ENCODE data around the gene ACAD9.

Gene ACAD9

DNA sequence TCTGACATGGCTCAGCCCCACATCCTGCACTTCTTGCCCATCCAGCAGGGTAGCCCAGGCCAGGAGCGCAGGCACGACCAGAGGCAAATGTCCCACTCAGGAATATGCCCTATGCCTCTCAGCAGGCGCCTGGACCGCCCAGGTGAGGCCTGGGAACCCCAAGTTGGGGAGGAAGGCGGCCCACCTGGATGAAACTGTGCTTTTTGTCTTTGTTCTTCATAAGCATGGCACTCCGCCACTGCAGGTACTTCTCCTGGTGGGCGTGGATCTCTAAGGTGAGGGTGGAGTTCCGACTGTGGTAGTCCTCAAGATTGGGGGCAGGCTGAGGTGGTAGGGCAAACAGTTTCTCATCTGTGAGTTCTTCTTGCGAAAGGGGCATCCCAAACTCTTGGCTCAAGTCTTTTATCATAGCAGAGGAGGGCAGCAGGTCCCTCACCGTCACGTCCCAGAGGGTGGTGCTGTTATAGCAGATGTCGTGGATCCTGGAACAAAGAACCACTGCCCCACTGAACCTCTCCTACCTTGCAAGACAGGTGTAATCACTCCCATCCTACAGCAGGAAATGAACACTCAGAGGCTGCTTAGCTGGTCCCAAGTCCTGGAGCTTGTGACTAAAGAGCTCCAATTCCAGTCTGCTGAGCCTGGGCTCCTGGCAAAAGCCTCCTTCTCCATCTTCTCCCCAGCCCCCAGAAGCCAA, 53.2 kb downstream of the ACAD9 start:
- no peak for DNase-seq (ENCODE audit: low read depth in 2 of 2, low spot score in 1 of 2)

- no peak for DNase-seq (ENCODE audit: low read depth in 2 of 2, low spot score in 1 of 2)
Observed at GRCh38 chr3:128933213-128933921, 53.9 kb downstream of the ACAD9 start.

DNA sequence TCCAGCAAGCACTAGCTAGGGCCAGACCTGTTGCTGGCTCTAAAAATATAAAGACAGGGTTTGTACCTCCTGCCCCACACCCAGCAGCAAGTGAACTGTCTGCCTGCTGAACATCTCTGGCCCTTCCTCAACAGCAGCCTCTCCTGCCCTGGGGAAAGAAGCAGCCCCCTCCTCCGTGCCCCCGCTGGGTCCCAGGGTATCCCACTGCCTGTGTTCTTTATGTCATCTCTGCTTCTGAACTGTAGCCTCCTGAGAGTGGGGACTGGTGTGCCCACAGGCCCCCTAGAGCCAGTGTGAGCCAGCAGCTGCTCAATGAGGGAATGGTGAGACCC, 54.5 kb downstream of the ACAD9 start:
- DNase-seq (ENCODE audit: low read depth in 2 of 2, low spot score in 1 of 2): no peak

- no peak for DNase-seq (ENCODE audit: low read depth in 2 of 2, low spot score in 1 of 2)
Observed at GRCh38 chr3:128935922-128936321, 56.5 kb downstream of the ACAD9 start.

GRCh38 chr3:128936341-128936740, 56.9 kb downstream of the ACAD9 start:
- DNase-seq (ENCODE audit: low read depth in 2 of 2, low spot score in 1 of 2): no peak

DNA sequence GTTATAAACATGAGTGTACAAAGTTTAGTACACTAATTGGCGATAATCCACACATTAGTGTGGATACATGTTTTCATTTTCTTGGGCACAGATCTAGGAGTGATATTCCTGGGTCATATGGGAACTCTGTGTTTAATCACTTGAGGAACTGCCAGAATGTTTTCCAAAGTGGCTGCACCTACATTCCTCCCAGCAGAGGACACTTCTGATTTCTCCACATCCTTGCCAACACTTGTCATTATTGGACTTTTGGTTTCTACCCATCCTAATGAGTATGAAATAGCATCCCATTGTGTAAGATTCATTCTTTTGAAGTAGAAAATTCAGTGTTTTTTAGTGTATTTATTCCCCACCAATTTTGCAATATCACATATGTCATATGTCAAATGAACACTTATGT, 60.8 kb downstream of the ACAD9 start:
- no peak for DNase-seq (ENCODE audit: low read depth in 2 of 2, low spot score in 1 of 2)

DNA sequence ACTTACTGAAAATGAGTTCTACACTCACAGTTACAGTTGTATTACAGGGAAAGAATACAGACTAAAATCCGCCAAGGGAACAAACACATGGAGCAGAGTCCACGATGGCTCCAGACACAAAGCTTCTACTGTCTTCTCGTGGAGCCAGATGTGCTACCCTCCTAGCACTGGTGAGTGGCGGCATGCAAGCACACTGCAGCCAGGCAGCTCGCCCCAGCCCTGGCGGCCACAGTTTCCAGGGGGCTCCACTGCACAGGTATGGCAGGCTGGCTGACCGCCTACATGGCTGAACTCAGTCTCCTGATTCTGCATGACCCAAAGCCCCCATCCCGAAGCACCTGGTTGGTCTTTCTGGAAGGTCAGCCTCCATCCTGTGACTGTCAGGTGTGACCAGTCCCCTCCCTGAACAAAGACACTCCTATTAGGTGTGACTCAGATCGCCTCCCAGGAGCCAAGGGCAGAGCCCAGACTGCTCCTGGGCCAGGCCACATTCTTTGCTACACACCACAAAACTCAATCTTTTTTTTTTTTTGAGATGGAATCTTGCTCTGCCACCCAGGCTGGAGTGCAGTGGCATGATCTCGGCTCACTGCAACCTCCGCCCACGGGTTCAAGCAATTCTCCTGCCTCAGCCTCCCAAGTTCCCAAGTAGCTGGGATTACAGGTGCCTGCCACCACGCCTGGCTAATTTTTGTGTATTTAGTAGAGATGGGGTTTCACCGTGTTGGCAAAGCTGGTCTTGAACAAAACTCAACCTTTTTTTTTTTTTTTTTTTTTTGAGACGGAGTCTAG, 62.9 kb downstream of the ACAD9 start:
- DNase-seq (ENCODE audit: low read depth in 2 of 2, low spot score in 1 of 2): no peak

DNA sequence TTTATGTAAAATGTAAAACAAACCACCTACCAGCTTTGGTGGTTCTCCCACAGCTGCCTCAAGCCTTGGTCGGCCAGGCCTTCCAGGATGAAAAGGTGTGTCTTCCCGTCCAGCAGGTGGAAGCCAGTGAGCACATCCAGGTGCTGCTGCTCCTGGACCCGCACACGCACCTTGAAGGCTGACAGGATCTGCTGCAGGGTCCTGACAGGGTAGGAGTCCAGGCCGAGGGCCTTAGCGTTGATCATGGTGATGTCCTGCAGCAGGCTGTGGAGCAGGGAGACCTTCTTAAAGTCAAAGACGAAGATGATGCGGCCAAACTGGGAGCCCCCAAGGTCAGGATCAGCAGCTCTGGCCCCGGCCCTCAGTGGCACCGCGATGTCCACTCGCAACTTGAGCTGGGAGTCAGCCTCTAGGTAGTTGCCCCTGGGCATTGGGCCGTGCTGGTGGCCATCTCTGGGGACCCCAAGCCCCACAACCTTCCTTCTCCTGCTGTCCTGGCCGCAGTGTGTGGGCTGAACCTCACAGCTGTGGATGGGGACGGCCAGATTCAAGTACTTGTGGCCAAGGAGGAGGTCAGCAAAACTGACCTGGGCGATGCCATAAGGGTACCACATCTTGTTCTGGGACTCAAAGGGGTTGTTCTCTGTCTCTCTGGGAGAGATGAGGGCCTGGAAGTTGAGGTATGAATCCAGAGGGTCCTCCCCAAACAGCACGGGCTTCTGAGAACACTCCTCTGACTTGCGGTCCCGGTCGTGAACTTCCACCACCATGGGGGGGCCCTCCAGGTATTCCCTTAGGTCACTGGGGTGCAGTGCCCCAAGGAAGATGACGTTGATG, 65.8 kb downstream of the ACAD9 start:
- DNase-seq (ENCODE audit: low read depth in 2 of 2, low spot score in 1 of 2): no peak

- no peak for DNase-seq (ENCODE audit: low read depth in 2 of 2, low spot score in 1 of 2)
Observed at GRCh38 chr3:128945878-128946175, 66.4 kb downstream of the ACAD9 start.

DNA sequence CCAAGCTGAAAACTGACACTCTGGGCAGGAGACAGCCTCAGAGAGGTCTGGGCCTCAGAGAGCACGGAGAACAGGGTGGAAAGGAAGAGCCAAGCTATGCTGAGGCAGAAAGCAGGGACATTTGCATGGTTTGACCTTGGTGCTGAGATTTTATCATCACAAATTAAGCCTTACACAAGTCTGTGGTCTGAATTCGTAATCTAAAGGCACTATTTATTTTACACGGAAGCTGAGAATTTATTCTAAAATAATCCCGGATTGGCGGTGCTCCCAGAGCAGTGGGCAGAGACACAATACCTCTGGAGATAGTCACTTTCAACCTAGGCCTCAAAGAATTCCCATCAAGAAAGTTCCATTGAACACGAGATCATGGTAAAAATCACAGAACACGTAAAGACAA, 67.0 kb downstream of the ACAD9 start:
- DNase-seq (ENCODE audit: low read depth in 2 of 2, low spot score in 1 of 2): no peak

DNA sequence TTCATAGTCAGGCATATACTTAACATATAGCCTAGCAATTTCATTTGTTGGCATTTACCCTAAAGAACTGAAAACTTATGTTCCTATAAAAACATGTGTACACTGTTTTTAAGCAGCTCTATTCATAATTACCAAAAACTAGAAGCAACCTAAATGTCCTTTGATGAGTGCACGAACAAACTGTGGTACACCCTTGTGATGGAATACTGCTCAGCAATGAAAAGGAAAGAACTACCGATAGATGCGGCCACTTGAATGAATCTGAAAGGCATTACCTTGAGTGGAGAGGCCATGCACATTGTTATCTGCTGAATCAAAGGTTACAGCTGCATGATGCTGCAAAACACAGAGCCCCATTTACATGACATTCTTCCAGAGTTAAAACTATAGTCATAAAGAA, 69.7 kb downstream of the ACAD9 start:
- no peak for DNase-seq (ENCODE audit: low read depth in 2 of 2, low spot score in 1 of 2)

DNA sequence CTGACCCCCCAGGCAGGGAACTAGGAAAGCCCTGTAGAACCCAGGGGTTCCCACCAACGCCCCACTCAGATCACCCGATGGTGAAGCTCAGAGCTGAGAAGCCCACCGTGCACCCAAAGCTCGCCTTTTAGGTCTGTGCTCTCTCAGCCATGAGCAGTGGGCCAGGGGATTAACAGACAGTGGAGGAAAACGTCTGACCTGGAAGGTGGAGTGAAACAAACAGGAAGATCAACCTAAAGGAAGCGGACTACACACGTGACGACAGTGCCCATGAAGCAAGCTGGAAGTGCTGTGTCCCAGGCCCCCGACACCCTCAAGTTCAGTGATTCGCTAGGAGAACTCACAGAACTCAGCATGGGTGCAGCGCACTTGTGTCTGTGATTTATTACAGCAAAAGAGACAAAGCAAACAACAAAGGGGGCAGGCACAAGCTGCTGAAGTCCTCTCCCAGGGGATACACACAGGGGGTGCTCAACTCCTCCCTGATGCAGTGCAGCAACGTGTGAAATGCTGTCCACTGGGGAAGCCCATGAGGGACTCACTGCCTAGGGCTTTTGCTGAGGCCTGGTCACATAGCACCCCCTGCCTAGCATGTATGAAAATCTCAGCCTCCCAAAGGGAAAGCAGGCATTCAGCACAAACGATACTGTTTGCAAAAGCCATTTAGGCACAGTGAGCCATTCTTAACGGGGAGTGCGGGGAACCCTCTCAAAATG, 71.0 kb downstream of the ACAD9 start:
- DNase-seq (ENCODE audit: low read depth in 2 of 2, low spot score in 1 of 2): no peak

- DNase-seq (ENCODE audit: low read depth in 2 of 2, low spot score in 1 of 2): no peak
Observed at GRCh38 chr3:128956440-128956839, 77.0 kb downstream of the ACAD9 start.

All from stimulated activated CD8-positive, alpha-beta memory T cell treated with anti-CD3 and anti-CD28 coated beads, Interleukin-4, amount 100 ng/mL, for 4 hours (primary cell).